GM21737 (cell line): Measurements from ENCODE around the gene SOX2.

Experiments used
- ATAC-seq: cut with Tn5 transposase; IDR thresholded peaks from one replicate; pipeline ENCODE4 v1.9.1; 2021; ENCODE audit warnings: mild to moderate bottlenecking, moderate library complexity; ENCODE audit not compliant: unreplicated experiment

The SOX2 gene

GRCh38 chr3:181722156-181722555 lies 10.4 kb downstream of the SOX2 start:
- no peak for ATAC-seq

DNA sequence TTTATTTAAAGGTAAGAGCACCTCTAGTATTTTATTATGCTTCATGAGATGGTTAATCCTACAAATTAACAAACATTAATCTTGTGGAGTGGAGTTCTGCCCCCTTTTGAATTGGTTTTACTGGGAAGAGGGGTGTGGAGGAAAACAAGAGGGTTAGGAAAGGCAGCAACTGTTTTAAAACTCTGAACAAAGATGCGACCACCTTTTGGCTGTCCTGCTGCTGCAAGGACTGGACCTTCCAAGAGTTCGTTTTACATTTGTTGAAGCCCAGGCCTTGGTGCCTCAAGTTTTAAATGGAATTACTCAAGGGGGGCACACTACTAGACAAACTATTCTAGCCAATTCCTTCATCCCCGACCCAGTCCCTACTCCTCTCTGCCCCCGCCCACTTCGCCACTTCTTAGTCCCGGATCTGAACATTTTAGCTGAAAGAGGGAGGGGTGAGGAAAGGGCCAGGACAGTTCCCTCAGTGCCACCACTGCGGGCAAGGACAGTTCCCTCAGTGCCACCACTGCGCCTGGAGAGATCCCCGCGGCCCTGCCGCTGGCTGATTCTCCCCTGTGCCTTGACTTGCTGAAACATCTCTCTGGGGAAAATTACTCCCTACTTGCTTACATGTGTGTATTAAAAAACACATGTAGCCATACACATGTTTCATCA lies 11.2 kb downstream of the SOX2 start:
- no peak for ATAC-seq

GRCh38 chr3:181723625-181724191 lies 12.0 kb downstream of the SOX2 start:
- ATAC-seq: no peak

DNA sequence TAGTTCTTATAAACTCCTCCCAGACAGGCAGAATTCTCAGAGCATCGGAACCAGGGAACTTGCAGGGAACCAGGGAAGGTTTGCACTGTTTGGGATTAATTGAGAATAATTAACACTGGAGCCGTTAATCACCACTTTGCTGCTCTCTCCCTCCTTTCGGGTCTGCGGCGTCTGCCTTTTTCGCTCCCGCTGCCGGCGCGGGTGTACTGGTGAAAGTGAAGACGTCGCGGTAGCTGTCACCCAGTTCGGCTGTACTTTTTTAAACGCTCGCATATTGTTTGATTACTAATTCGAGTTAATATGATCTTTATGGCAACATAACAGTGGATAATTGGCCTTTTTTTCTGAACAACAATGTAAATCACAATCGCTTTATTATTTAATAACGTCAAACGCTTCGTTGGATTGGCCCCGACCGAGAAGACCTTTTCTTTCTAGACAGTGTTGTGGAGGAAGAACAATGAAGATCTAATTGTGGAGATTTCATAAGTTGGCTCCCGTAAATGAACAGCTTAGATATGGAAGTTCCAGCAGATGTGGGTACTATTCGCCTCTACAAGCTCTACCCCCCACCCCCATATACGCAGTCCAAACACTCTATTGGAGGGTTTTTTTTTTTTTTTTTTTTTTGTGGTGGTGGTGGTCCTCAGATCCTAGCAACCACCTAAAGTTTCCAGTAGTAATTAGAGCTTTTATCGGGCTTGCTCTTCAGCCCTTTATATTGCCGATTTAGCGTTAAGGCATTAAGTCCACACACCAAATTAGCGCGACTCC lies 12.7 kb downstream of the SOX2 start:
- no peak for ATAC-seq

DNA sequence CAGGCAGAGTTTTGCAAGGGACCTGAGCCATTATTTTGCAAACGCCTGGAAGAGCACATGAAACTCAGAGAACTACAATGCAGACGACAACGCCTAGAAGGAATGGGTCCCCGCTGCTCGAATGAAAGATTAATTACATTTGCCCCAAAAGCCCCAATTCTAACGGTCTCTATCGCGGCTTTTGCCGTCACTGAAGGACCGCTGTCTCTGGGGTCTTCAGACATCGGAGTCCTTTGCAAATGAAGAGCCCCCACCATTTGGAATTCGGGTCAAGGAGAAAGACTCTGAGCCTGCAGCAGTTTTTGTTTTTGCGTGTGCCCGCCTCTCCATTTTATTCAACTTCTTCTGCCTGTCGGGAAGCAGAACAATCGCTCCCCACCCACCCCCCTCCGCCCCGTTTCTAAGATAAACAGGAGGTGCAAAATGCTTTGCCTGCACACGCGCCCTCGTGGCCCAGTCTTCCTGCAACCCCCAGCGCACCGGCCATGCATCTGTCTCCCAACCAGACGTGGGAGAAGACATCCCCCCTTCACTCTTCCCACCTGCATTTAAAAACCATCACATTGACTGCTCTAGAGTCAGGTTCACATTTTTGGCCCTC lies 13.5 kb downstream of the SOX2 start:
- ATAC-seq: no peak

DNA sequence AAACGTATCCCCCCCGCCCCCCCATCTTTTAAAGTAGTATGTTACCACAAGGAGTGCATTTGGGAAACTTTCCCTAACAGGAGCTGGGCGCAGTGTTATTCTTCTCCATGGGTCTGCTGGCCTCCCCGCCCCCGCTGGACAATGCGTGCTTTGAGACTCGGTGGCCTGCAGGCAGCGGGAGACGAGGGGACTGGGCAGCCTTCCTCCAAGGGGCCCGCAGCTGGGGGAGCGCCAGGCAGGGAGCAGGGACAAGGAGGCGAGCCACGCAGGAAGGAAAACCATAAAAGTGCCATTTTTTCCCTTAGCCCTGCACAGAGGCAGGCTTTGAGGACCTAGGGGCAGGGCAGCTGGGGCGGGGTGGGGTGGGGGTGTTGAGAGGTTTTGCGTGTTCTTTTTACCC lies 14.1 kb downstream of the SOX2 start:
- ATAC-seq: no peak

GRCh38 chr3:181726351-181727330 lies 14.9 kb downstream of the SOX2 start:
- no peak for ATAC-seq

GRCh38 chr3:181727341-181728032 lies 15.8 kb downstream of the SOX2 start:
- no peak for ATAC-seq

- no peak for ATAC-seq
These were observed 17.0 kb downstream of the SOX2 start for GRCh38 chr3:181728470-181729340.

DNA sequence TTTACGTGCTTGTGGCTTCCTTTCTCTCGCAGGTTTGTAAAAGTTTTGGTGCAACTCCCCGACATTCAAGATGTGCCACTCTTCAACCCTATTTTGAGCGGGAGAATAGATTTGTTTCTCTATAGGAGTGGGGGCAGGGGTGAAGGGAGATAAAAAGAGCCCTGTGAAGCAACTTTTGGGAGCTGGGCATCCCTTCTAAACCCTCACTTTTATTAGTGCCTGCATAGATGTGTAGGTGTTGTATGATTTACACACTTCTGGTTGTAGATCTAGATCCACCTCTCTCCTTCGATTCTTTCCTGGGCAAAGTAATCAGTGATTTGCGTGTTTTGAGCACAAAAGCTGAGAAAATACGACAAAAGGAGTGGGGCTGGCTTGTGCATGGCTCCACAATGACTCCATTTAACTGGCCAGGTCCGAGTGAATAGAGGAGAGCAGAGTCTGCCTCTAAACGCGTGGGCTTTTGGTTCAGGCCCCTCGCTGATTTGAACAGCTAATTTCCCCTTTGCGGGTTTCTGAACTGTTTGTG lies 17.7 kb downstream of the SOX2 start:
- ATAC-seq: no peak

DNA sequence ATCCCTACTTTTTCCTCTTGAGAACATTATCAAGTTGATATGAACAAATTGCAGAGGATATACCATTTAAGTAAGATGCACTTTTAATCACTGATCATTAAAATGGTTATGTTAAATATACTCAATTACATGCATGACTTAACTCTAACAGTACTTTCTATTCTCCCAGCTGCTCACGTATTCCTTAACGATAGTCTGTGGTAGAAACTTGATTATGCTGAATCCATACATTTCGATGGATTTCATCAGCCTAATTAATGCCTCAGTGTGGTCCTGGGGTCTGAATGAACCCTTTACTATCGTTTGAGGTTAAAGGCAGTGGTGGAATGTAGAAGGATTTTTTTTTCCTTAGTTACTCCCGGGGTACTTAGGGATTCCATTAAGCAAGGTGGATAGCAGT lies 18.6 kb downstream of the SOX2 start:
- ATAC-seq: no peak

- no peak for ATAC-seq
These were observed 19.2 kb downstream of the SOX2 start for GRCh38 chr3:181730934-181731333.

DNA sequence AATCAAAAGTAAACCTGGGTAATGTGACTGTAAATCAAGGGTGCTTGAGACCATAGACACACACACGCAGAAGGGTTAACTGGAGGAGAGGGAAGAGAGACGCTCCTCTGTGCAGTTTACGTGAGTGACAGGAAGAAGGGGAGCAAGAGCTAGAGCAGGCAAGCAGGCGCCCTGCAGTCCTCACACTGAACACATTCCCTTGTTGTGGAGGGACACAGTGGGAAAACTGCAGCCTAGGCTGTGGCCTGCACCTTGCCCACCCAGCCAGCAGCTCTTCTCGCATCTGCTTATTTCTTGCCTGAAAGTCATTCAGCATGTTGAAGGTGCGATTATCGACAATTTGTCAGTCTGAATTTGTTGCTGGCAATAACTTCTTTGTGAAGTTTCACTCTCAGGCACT lies 24.2 kb downstream of the SOX2 start:
- no peak for ATAC-seq

- ATAC-seq: no peak
These were observed 26.8 kb downstream of the SOX2 start for GRCh38 chr3:181738551-181738950.

DNA sequence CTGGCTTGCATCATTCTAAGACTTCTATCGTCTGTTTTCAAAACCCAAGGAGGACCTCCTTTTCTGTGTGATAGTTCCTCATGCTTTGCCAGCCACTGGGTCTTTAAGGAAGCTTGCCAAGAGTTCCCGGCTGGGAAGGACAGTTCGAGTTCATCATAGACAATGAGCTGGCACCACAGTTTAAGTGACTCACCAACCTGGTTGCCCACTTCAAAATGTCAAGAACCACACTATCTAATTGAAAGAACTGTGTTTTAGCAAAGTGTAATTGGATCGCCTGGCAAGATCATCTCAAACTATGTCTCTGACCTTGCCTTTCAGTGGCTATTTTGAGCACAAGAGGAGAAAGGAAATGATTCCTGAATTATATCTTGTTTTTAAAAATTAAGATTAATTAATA lies 27.9 kb downstream of the SOX2 start:
- ATAC-seq: no peak

DNA sequence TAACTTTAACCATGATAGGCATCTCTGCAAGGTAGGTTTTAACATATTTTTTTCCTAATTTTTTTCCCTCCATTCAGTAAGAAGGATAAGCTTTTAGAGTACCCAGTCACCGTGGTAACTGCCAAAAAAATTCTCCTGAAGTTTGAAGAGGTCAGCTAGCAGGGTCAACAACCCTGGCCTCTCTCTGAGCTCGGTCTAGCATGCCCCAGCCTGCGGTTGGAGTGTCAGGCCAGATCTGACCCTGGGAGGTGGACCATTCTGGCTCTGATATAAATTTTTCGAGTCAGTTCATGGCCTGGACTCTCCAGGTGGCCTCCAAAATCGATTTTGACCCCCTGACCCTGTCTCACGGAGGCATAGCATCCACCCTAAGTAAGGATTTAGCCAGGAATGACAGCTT lies 29.7 kb downstream of the SOX2 start:
- ATAC-seq: no peak

DNA sequence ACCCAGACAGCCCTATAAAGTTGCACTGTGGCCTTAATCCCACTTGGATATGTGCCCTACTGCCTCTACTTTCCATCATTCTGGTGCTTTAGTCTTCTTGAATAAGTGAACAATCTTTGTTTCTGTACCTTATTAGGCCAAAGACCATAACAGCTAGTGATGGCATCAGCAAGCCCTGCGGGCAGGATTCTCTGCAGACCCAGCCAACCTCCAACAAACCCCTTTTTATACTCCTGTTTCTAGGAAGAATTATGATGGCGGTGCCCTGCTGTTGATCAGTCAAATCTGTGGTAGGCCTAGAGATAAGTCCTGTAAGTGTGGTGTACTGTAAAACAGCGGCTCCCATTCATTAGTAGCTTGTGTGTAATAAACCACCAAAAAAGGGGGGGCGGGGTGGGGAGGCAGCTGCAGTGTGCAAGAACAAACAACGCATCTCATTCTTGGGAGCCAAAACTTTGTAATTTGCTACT lies 40.5 kb downstream of the SOX2 start:
- no peak for ATAC-seq

GRCh38 chr3:181753391-181753790 lies 41.7 kb downstream of the SOX2 start:
- no peak for ATAC-seq

DNA sequence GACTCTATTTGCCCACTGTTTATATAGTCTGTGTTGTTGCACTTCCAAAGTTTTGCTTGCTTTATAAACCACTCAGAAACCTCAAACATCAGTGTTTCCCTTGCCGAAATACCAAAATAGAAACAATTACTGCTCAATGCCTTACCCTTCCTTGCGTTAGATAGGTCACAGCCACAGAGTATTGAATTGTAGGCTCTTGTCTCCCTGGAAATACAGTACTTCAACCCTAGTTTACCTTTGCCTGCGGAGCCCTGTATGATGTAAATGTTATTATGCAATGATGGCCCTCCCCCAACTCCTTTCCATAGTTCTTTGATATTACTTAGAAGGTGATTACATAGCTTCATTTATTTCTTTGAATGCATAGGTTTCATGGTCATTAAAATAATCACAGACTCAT lies 44.2 kb downstream of the SOX2 start:
- ATAC-seq: no peak
